Colonic mucosa (tissue), 4 donors: ENCODE results near the gene PEX6. TPM values are rescaled to one million over a fixed set of nuclear protein-coding genes. Genes with fewer than 3 reads are reported as not detected.

ENCODE experiments used
- DNase-seq: peaks from one replicate; pipeline ENCODE4 v3.0.0-alpha.2; 2020
- H3K27ac ChIP-seq: fragments of 200-600 bp; one replicate; pipeline ENCODE4 v1.8.0; 2021
- H3K27me3 ChIP-seq: fragments of 200-600 bp; one replicate; pipeline ENCODE4 v1.8.0; 2021
- H3K36me3 ChIP-seq: fragments of 200-600 bp; one replicate; pipeline ENCODE4 v1.8.0; 2021
- H3K4me1 ChIP-seq: fragments of 200-600 bp; one replicate; pipeline ENCODE4 v1.8.0; 2021; ENCODE audit warnings: mild to moderate bottlenecking
- H3K4me3 ChIP-seq: fragments of 200-600 bp; one replicate; pipeline ENCODE4 v1.8.0; 2021
- H3K9ac ChIP-seq, 2 donors: one replicate each; pipeline ENCODE4 v1.7.0; 2013; ENCODE audit warnings: control low read depth in 2 of 2, low read depth in 2 of 2, low read length in 2 of 2
- H3K9me3 ChIP-seq: fragments of 200-600 bp; one replicate; pipeline ENCODE4 v1.8.0; 2021
- CTCF ChIP-seq: fragments of 200-600 bp; IDR thresholded peaks from one replicate; pipeline ENCODE4 v1.8.0; 2022; ENCODE audit warnings: antibody characterized with exemption, mild to moderate bottlenecking
- intact Hi-C: fragments of 100-400 bp; cut with DNase I; formaldehyde crosslinking; loops from one replicate; pipeline ENCODE4 v1.14.1; 2022
- total RNA-seq, 2 donors: library from RNA; stranded (reverse); fragmentation: NEBNext Ultra II Directional in 1 of 2; extraction: Animal tissue kit (Norgen Biotek cat#: 25700) in 1 of 2; gene quantifications; one replicate each; pipeline ENCODE4 v1.2.1, GENCODE V29; 2021
- donor health status: healthy.
- donor health status: DM: no; HTN: no; CAD: no.
- donor health status: DM: no; HTN: no; CAD: no.

Gene PEX6
- total RNA-seq, 2 donors from 2014 or later = 23.3 to 40.3 TPM

DNA sequence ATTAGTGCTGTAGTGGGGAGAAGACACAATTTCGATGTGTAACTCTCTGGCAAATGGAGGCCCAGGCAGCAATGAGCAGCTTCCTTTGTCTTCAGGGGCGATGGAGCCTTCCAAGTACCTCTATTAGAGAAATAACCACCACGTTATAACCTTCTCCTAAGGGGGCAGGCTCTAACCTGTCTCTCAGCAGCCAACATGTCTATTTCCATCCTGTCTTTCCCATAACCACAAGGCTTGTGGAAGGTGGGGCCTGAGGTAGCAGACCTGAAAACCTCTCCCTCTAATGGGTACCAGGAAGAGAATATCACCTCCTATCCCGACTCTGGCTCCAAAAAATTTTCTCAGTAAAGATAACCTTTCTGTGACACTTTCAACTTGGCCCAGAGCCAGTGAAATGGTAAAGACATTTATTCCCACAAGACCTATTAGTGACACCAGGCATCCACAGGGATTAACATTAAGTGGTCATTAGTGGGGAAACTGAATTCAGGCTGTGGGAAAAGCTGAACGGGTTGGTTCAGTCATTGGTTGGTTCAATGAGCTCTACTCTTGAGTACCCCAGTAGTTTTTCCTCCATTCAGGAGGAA, 4.0 kb downstream of the PEX6 start:
- intact Hi-C loops = no loop called here
- no peaks in the 10 kb centered on the region for H3K9me3 ChIP-seq
- DNase-seq = no peak
- peaks cover 6% of the 10 kb centered on the region for H3K4me1 ChIP-seq
- H3K4me3 ChIP-seq = no peak overlapping the region
- H3K27me3 ChIP-seq = no peaks in the 10 kb centered on the region
- TF ChIP-seq CTCF = no peak
- no peak overlapping the region for H3K9ac ChIP-seq
- H3K36me3 ChIP-seq = no peaks in the 10 kb centered on the region
- no peak overlapping the region for H3K27ac ChIP-seq

- intact Hi-C loops = no loop called here
- no peak for TF ChIP-seq CTCF
- no peaks in the 10 kb centered on the region for H3K9me3 ChIP-seq
- no peaks in the 10 kb centered on the region for H3K4me1 ChIP-seq
- H3K36me3 ChIP-seq = no peaks in the 10 kb centered on the region
- H3K9ac ChIP-seq = no peak overlapping the region
- DNase-seq = no peak
- H3K4me3 ChIP-seq = no peak overlapping the region
- no peak overlapping the region for H3K27ac ChIP-seq
- no peaks in the 10 kb centered on the region for H3K27me3 ChIP-seq
Measured at GRCh38 chr6:42973926-42974325, 5.1 kb downstream of the PEX6 start.

GRCh38 chr6:42971746-42972327, 7.1 kb downstream of the PEX6 start:
- no peak for DNase-seq
- no peak for TF ChIP-seq CTCF
- H3K27me3 ChIP-seq = no peaks in the 10 kb centered on the region
- H3K9ac ChIP-seq = no peak overlapping the region
- H3K9me3 ChIP-seq = no peaks in the 10 kb centered on the region
- H3K27ac ChIP-seq = no peak overlapping the region
- no peak overlapping the region for H3K4me3 ChIP-seq
- H3K36me3 ChIP-seq = no peaks in the 10 kb centered on the region
- no peaks in the 10 kb centered on the region for H3K4me1 ChIP-seq
- intact Hi-C loops = no loop called here

- Histone ChIP-seq H3K27ac (no peak overlapping the region), H3K4me1 (no peaks in the 10 kb centered on the region), H3K9ac (no peak overlapping the region)
Measured at GRCh38 chr6:42970871-42971612, 7.9 kb downstream of the PEX6 start.

DNA sequence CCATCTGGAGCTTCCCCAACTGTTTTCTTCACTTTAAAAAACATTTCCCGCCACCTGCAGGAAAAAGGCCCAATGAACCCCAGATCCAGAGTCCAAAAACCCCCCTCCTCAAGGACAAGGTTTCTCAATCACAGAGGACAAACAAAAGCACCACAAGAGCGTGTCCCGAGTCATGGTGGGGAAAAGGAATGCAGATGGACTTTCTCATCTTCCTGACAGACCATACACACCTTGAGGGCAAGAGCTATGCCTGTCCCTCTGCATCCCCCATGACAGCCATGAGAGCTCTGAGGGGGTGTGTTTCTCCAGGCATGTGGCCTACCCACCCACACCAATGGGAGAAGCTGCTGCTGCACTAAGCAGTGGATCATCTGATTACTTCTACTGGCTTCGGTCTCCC, 9.0 kb downstream of the PEX6 start:
- H3K36me3 ChIP-seq = no peaks in the 10 kb centered on the region
- H3K9ac ChIP-seq = no peak overlapping the region
- no peak for DNase-seq
- no peaks in the 10 kb centered on the region for H3K4me1 ChIP-seq
- no peak overlapping the region for H3K27ac ChIP-seq
- intact Hi-C loops = no loop called here
- no peak overlapping the region for H3K4me3 ChIP-seq
- no peak for TF ChIP-seq CTCF
- no peaks in the 10 kb centered on the region for H3K9me3 ChIP-seq
- no peaks in the 10 kb centered on the region for H3K27me3 ChIP-seq

More at GRCh38 chr6:42970871-42971612, 7.9 kb downstream of the PEX6 start:
- no peak for DNase-seq
- no peak overlapping the region for H3K4me3 ChIP-seq
- no peaks in the 10 kb centered on the region for H3K36me3 ChIP-seq
- no peaks in the 10 kb centered on the region for H3K9me3 ChIP-seq
- intact Hi-C loops = no loop called here
- no peak for TF ChIP-seq CTCF
- no peaks in the 10 kb centered on the region for H3K27me3 ChIP-seq
